NCI-H2029 treated with DMSO at 0.1 percent for 48 hours (cell line): ENCODE measurements around the gene IRF2.
A peak's percentile ranks its signal among the peaks of the same experiment; 100 is the strongest.
"Not testable (repeated sequence)": the region's sequence is repeated elsewhere in the genome, so short reads cannot be mapped to it uniquely, and the experiment has no call there.

ENCODE experiments used
- DNase-seq: peaks from one replicate; lab custom pipeline; 2025; lab: John Stamatoyannopoulos, UW

IRF2 gene

DNA sequence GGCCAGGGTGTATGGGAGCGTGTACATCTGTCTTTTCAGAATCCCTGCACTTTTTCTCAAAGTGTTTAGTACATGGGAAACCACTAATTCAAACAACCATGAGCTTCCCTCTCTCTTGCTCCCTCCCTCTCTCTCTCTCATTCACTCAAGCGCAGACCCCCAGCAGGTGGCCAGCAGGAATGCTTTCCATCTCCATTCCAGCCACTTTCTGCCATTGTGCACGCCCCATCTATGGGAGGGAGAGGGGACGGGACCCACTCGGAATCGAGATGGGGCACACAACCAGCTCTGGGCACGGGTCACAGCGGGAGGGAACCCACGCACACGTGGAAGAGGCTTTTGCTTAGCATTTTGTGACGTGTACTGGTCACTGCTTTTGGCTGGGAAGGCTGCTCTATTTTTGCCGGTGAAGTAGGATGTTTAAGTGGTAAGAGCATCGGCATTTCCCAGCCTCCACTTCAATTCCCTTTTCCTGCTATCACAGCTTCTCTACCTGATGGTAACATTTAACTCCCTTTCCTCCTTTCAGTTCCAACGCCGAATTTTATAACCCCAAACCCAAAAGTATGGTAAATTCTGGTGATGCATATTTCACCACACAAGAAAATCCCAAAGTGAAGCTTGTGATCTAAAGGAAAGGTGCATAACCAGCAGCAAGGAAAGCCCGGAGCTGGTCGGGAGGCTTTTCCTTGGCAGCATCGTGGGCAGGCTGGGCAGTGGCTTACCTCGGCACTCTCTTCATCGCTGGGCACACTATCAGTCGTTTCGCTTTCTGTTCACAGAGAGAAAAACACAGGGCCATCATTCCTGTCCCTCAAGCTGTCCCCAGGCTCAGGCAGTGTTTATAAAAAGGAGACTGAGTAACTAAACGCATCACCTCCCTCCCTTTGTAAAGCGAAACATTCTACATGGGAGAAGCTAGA, 84.1 kb downstream of the IRF2 start:
- no peak for DNase-seq

DNA sequence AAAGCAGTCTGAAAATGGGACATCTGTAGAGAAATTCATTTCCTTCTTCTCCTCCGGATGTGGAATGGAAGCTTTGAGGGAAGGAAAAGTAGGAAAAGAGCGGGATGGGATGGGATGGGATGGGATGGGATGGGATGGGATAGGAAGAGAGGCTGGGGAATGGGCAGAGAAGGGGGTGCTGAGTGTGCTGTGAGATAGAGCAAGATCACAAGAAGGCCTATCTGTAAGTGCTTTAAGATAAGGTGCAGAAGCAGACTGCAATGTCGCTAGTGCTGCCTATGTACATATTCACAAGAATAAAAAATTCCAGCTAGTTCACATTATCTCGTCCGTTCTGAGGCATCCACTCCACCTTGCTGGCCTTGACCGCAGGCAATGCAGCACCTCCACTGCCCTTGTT, 86.2 kb downstream of the IRF2 start:
- DNase-seq: no peak

DNA sequence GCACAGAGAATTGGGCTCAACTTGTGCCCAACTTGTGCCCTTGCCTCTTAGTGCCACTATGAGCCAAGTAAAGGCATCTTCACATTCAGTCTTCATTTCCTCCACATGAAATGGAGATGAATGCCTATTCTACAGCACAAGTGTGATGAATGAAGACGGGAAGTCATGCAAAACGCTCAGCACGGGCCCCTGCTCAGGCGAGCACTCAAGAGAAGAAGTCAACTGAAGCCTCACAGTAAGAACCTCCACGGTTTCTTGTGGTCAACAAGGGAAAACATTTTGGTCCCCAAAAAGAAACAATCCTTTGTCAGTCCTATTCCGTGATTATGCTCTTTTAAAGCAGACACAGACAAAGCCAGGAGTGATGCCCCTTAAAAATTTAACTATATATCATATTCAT, 87.0 kb downstream of the IRF2 start:
- DNase-seq: no peak

GRCh38 chr4:184386271-184386781, 88.0 kb downstream of the IRF2 start:
- DNase-seq: no peak

DNA sequence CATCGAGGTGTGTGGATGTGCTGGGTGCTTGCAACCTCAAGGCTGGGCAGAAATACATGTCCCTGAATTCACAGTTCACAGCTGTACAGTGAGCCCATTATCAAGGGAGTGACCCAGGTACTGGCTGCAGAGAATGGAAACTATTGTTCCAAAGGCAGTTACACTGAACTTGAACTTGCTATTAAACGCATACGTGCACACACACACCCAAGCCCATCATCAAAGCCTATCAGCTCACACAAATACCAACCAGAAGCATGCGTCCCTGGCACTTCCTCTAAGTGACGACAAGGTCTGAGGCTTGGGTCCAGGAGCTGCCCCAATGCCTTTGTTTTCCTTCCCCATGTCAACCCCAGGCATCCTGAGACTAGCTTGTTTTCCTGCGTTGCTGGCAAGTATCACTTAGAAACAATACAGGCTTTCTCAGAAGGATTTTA, 88.6 kb downstream of the IRF2 start:
- no peak for DNase-seq

GRCh38 chr4:184384810-184385557, 89.4 kb downstream of the IRF2 start:
- DNase-seq: no peak

DNA sequence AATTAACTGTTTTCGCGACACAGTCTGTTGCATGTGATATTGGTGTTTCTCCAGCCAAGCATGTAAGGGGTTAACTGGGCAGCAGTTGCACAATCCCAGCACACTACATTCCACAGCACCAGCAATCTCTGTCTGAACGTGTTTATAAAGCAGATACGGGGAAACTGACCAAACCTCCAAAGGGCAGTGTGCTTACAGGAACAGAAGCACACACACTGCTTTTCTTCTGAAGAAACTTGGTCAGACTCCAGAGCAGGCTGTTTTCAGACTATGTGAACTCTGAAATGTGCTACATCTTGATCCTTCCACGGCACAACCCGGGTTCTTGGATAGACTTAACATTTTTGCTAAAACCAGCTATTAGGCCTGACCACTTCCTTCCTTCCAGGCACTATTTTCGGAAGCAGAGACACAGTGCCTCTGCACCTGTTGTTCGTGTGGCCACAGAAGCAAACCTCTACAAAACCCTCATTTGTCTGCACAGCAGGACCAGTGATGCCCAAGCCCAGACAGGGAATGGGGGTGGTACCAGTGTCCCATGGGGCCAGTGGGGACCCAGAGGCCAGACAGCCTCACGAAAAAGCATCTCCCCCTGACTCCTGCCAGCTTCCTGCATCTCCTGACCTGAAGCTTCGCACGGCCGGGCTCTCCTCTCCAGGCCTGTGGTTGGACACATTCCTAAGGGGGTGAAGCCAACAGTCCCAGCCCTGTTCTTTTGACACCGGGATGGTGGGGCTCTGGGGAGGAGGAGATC, 90.1 kb downstream of the IRF2 start:
- DNase-seq: no peak

DNA sequence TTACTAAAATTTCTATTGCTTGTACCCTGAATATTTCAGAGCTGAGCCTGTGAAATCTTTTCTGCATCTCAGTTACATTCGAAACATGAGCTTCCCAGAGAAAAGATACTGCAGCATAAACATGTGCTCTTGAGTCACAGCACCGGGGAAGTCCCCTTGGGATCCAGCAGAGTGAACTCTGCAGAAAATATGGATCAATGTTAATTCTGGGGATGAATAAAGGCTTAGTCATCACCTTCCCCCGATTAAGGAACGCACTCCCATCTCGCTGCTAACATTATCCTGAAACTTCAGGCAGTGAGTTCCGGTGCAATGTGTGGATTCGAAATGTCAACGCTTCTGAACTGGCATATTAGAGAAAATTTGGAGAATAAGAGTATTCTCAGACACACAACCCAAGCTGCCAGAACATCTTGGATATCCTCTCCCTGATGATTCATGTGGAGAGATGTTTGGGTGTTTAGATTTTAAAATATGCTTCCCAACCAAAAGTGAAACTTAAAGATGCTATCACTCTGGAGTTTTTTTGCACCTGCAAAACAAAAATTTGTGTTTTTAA, 90.8 kb downstream of the IRF2 start:
- no peak for DNase-seq

DNA sequence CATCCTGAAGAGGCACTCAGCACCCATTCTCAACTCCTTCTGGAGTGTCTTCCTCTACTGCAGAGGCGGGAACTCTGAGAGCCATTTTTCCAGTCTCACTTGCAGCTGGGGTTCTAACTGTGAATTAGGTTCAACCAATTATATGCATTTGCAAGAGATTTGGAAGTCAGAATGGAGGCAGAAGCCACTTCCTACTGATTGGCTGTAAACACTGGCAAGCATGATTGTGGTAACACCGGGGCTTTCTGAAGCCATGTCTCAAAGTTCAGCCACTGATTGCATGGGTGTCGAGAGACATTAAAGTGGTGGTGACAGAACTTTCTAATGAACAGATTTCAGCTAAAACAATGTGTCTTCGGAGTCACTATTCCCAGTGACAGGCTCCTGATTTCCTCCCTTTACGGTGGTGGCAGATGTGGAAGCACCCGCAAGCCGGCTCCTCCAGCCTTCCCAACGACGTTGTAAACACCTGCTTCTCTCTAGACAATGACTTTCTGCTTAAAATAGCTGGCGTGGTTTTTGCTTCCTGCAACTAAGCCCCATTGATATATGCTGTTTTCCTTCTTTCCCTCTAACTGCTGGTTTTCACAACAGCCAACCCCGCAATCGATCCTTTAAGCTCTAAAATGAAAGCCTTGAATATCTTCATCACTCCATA, 92.0 kb downstream of the IRF2 start:
- peak; percentile 18 for DNase-seq

DNA sequence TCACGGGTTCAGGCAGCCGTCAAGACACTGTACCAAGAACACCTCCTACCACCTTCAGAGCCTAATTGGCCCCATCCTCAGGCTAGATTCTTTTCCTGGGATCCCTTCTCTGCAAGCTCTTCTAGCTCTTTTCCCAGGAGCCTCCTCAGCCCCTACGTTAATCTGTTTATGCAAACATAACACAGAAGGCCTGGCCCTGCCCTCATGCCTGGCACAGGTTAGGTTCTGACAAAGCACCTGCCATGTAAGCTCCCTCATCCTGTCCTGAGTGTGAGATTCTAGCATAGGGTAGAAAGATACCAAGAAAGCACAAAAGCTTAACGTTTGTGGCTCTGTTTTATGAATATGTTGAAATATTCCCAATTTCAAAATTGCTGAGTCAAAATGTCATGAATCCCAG, 93.6 kb downstream of the IRF2 start:
- no peak for DNase-seq

DNA sequence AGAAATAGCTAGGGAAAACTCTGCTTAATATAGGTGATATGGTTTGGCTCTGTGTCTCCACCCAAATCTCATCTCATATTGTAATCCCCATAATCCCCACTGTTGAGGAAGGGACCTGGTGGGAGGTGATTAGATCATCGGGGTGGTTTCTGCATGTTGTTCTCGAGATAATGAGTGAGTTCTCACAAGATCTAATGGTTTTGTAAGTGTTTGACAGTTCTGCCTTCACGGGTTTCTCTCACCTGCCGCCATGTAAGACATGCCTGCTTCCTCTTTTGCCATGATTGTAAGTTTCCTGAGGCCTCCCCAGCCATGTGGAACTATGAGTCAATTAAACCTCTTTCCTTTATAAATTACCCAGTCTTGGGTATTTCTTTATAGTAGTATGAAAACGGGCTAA, 94.1 kb downstream of the IRF2 start:
- not testable (repeated sequence) for DNase-seq

DNA sequence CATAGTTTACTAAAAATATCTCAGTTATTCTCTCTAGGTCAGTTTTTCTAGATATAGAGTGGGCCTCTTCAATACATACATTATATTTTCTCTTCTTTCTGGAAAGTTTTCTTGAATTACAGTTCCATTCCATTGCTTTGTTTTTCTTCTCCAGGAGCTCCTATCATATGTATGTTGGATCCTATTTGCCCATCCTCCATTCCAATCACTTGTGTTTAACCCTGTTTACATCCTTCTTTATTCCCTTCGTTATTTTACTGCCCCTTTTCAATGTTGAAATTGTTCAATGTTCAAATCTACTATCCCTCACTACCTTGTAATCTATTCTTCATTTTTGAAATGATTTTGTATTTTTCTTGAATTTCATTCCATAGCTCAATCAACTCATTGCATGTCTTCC, 97.4 kb downstream of the IRF2 start:
- DNase-seq: no peak

DNA sequence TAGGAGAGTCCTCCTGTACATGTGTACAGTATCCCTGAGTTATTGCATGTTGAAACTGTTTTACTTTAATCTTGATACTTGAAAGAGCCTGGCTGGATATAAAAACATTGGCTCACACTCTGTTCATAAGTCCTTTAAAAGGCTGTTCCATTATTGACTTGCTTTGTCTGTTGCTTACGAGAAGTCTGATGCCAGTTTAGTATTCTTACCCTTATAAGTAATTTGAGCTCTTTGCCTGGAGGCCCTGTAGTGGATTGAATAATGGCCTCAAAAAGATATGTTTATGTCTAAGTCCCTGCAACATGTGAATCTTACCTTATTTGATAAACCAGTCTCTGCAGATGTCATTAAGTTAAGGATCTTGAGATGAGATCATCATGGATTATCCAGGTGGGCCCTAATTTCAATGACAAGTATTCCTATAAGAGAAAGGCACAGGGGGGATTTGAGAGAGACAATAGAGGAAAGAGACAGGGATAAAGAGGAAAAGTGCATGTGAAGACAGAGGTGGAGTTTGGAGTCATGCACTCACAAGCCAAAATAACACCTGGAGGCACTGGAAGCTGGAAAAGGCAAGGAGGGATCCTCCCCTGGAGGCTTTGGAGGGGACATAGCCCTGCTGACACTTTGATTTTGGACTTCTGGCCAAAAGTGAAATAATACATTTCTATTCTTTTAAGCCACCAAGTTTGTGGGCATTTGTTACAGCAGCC, 98.1 kb downstream of the IRF2 start:
- no peak for DNase-seq

- DNase-seq: not testable (repeated sequence)
These were observed 98.7 kb downstream of the IRF2 start for GRCh38 chr4:184375623-184376022.

GRCh38 chr4:184375027-184375426, 99.3 kb downstream of the IRF2 start:
- DNase-seq: no peak

GRCh38 chr4:184373886-184374405, 100.4 kb downstream of the IRF2 start:
- no peak for DNase-seq

GRCh38 chr4:184371390-184371787, 103.0 kb downstream of the IRF2 start:
- no peak for DNase-seq

GRCh38 chr4:184370711-184371389, 103.5 kb downstream of the IRF2 start:
- no peak for DNase-seq

DNA sequence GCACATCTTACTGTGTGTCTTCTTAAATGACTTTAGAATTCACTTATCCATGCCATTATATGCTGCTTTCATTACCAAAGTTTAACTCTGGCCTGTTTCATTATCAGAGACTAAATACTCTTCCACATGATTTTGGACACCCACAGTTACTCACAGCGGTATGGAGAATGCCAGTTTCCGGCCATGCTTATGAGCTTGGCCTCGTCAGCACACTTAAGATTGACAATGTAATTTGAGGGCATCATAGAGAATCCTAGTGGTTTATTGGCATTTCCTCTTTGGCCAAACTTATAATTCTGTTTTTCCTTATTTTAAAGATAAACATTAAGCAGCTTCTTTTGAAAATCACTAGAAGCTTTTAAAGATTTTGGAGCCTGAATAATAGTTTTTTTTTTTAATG, 104.5 kb downstream of the IRF2 start:
- DNase-seq: no peak

- DNase-seq: no peak
These were observed 105.6 kb downstream of the IRF2 start for GRCh38 chr4:184368731-184369130.
